LoVo (cell line): ENCODE data around the gene RAPGEF4.
"Not testable (repeated sequence)": the region's sequence is repeated elsewhere in the genome, so short reads cannot be mapped to it uniquely, and the experiment has no call there.

Experiments
- DNase-seq: peaks from one replicate; pipeline ENCODE4 v3.0.0-alpha.2; 2016; ENCODE audit warnings: low spot score

Gene RAPGEF4

GRCh38 chr2:173033084-173033483 lies 297.4 kb downstream of the RAPGEF4 start:
- DNase-seq = no peak

- DNase-seq = no peak
Observed at GRCh38 chr2:173034143-173034542, 298.5 kb downstream of the RAPGEF4 start.

GRCh38 chr2:173037245-173038120 lies 301.8 kb downstream of the RAPGEF4 start:
- no peak for DNase-seq

- DNase-seq = not testable (repeated sequence)
Observed at GRCh38 chr2:173038257-173038656, 302.6 kb downstream of the RAPGEF4 start.

- DNase-seq = no peak
Observed at GRCh38 chr2:173040729-173041128, 305.1 kb downstream of the RAPGEF4 start.

GRCh38 chr2:173043476-173043875 lies 307.8 kb downstream of the RAPGEF4 start:
- DNase-seq = no peak

GRCh38 chr2:173043897-173044519 lies 308.4 kb downstream of the RAPGEF4 start:
- DNase-seq = no peak

- no peak for DNase-seq
Observed at GRCh38 chr2:173044686-173045085, 309.0 kb downstream of the RAPGEF4 start.

GRCh38 chr2:173045181-173045580 lies 309.5 kb downstream of the RAPGEF4 start:
- no peak for DNase-seq

- no peak for DNase-seq
Observed at GRCh38 chr2:173048522-173048896, 312.9 kb downstream of the RAPGEF4 start.

GRCh38 chr2:173048897-173049661 lies 313.4 kb downstream of the RAPGEF4 start:
- peak; percentile 92 for DNase-seq

- DNase-seq = no peak
Observed at GRCh38 chr2:173049831-173050230, 314.2 kb downstream of the RAPGEF4 start.

- no peak for DNase-seq
Observed at GRCh38 chr2:173050684-173051083, 315.0 kb downstream of the RAPGEF4 start.

- DNase-seq = no peak
Observed at GRCh38 chr2:173051463-173052215, 316.0 kb downstream of the RAPGEF4 start.

- DNase-seq = no peak
Observed at GRCh38 chr2:173053043-173053699, 317.5 kb downstream of the RAPGEF4 start.

- DNase-seq = no peak
Observed at GRCh38 chr2:173054466-173054865, 318.8 kb downstream of the RAPGEF4 start.

GRCh38 chr2:173056705-173057364 lies 321.2 kb downstream of the RAPGEF4 start:
- DNase-seq = no peak

- no peak for DNase-seq
Observed at GRCh38 chr2:173058097-173058496, 322.5 kb downstream of the RAPGEF4 start.

GRCh38 chr2:173058673-173059072 lies 323.0 kb downstream of the RAPGEF4 start:
- DNase-seq = no peak

- no peak for DNase-seq
Observed at GRCh38 chr2:173059292-173059691, 323.6 kb downstream of the RAPGEF4 start.

- no peak for DNase-seq
Observed at GRCh38 chr2:173059971-173060461, 324.4 kb downstream of the RAPGEF4 start.
